HCEC 1CT (cell line): ENCODE data around the gene GPR183.

Experiments used
- DNase-seq: peaks from one replicate; pipeline ENCODE4 v3.0.0-alpha.2; 2017

GPR183 gene

GRCh38 chr13:99307247-99307646 is at the start of gene GPR183:
Gene GPR183 (minus strand): TSS chr13:99307399. CDS start chr13:99296145, 11,254 bp downstream.
- DNase-seq, result peak; percentile 38

- DNase-seq, result peak; percentile 33
Observed at GRCh38 chr13:99356262-99357091, 49.3 kb upstream of the GPR183 start.

GRCh38 chr13:99356012-99356261 is 48.7 kb upstream of the GPR183 start:
- no peak for DNase-seq

- DNase-seq, result no peak
Observed at GRCh38 chr13:99355267-99356011, 48.2 kb upstream of the GPR183 start.

GRCh38 chr13:99354371-99354951 is 47.3 kb upstream of the GPR183 start:
- DNase-seq, result no peak

GRCh38 chr13:99353836-99354235 is 46.6 kb upstream of the GPR183 start:
- DNase-seq, result no peak

GRCh38 chr13:99353246-99353600 is 46.0 kb upstream of the GPR183 start:
- no peak for DNase-seq

- no peak for DNase-seq
Observed at GRCh38 chr13:99352351-99353245, 45.4 kb upstream of the GPR183 start.

GRCh38 chr13:99351772-99352171 is 44.6 kb upstream of the GPR183 start:
- no peak for DNase-seq

- DNase-seq, result no peak
Observed at GRCh38 chr13:99350191-99350590, 43.0 kb upstream of the GPR183 start.

- no peak for DNase-seq
Observed at GRCh38 chr13:99347911-99348451, 40.8 kb upstream of the GPR183 start.

GRCh38 chr13:99347335-99347878 is 40.2 kb upstream of the GPR183 start:
- DNase-seq, result no peak

- no peak for DNase-seq
Observed at GRCh38 chr13:99346335-99347042, 39.3 kb upstream of the GPR183 start.

GRCh38 chr13:99345345-99345744 is 38.1 kb upstream of the GPR183 start:
- no peak for DNase-seq

GRCh38 chr13:99344610-99345208 is 37.5 kb upstream of the GPR183 start:
- DNase-seq, result no peak

GRCh38 chr13:99342723-99343315 is 35.6 kb upstream of the GPR183 start:
- no peak for DNase-seq

- DNase-seq, result no peak
Observed at GRCh38 chr13:99341969-99342722, 34.9 kb upstream of the GPR183 start.

GRCh38 chr13:99340638-99341037 is 33.4 kb upstream of the GPR183 start:
- DNase-seq, result no peak

- DNase-seq, result peak; percentile 47
Observed at GRCh38 chr13:99339736-99340397, 32.7 kb upstream of the GPR183 start.
